Measurements from ENCODE around the gene C1QTNF6.
"Not testable (repeated sequence)": the region's sequence is repeated elsewhere in the genome, so short reads cannot be mapped to it uniquely, and the experiment has no call there.

- TF ChIP-seq CTCF, POLR2A (IDR thresholded peaks at IDR 0.05): not testable (repeated sequence)
These were observed 13.4 kb upstream of the C1QTNF6 start for GRCh38 chr22:37201443-37201820.

Data from adrenal gland (tissue), 5 donors.